Fibroblast of the aortic adventitia (primary cell): ENCODE measurements around the gene HS3ST5. TPM values are rescaled to one million over a fixed set of nuclear protein-coding genes. Genes with fewer than 3 reads are reported as not detected.

Experiments used
- DNase-seq: peaks from one replicate; pipeline ENCODE4 v3.0.0-alpha.2; 2010; ENCODE audit warnings: low read depth
- H3K4me3 ChIP-seq: 2 replicates; pipeline ENCODE4 v1.5.1; 2011; ENCODE audit warnings: low read depth, mild to moderate bottlenecking, control low read depth, low read length, moderate library complexity
- total RNA-seq: library from RNA; depleted of rRNA; stranded (reverse); fragments of >200 nt; gene quantifications from 2 replicates; pipeline ENCODE4 v1.2.3, GENCODE V29; 2012; ENCODE audit warnings: low replicate concordance
- TF ChIP-seq, protein P1 (sequence below): IDR thresholded peaks from 2 replicates; pipeline ENCODE4 v1.5.1; 2011; ENCODE audit warnings: mild to moderate bottlenecking, low read length, control low read depth, inconsistent platforms; ENCODE audit not compliant: insufficient read depth

HS3ST5 gene
- total RNA-seq, 1 donor = 0.09 TPM

DNA sequence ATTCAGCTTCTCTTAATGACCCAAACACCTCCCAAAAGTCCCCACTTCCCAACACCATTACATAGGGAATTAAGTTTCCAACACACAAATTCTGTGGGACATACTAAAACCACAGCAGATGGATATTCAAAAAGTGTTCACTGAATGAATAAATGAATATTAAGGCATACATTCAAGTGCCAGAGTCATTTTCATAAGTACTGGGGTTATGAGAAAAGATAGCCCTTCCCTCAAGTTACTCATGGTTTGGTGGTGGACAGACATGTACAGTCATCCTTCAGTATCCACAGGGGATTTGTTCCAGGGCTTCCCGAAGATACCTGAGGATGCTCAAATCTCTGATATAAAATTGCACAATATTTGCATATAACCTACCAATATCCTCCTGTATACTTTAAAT is 50.4 kb downstream of the HS3ST5 start:
- TF ChIP-seq, protein P1, sequence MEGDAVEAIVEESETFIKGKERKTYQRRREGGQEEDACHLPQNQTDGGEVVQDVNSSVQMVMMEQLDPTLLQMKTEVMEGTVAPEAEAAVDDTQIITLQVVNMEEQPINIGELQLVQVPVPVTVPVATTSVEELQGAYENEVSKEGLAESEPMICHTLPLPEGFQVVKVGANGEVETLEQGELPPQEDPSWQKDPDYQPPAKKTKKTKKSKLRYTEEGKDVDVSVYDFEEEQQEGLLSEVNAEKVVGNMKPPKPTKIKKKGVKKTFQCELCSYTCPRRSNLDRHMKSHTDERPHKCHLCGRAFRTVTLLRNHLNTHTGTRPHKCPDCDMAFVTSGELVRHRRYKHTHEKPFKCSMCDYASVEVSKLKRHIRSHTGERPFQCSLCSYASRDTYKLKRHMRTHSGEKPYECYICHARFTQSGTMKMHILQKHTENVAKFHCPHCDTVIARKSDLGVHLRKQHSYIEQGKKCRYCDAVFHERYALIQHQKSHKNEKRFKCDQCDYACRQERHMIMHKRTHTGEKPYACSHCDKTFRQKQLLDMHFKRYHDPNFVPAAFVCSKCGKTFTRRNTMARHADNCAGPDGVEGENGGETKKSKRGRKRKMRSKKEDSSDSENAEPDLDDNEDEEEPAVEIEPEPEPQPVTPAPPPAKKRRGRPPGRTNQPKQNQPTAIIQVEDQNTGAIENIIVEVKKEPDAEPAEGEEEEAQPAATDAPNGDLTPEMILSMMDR = no peak
- H3K4me3 ChIP-seq = no peak overlapping the region
- DNase-seq = no peak

DNA sequence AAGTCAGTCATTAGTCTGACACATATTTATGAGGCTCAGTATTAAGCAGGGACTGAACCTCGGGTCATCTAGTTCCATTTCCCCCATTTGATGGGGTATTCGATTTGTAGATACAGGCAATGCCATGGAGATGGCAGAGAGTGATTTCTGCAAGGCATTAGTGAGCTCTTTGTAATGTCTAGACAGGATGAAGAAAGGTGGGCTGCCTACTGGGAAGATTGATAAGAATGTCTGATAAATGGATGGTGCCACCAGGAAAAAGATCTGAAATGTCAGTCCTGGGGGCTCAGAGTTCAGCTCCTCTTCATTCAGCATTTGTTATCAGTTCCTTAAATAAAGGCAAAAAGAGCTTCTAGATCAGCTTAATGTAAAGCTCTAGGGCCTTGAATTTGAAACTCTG is 51.4 kb downstream of the HS3ST5 start:
- no peak for DNase-seq
- no peak overlapping the region for H3K4me3 ChIP-seq
- TF ChIP-seq, protein P1 = no peak

DNA sequence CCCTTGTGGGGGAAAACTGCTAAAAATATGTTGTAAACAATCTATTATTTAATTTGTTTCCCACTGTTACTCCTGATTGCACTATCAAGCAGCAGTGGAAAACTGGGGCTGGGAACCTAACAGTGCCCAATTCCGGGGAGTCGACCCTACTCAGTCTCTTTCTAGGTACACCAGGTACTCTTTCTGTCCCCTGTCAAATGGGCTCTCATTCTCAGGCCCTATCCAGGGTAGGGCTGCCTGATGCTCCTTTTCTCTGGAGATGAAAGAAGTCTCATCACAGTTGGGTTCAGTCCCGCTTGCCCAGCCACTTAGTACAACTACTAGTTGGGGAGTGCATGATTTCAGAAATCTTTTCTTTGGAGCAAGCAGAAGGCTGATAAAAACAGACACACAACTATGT is 52.0 kb downstream of the HS3ST5 start:
- DNase-seq = no peak
- H3K4me3 ChIP-seq = no peak overlapping the region
- TF ChIP-seq, protein P1 = no peak

DNA sequence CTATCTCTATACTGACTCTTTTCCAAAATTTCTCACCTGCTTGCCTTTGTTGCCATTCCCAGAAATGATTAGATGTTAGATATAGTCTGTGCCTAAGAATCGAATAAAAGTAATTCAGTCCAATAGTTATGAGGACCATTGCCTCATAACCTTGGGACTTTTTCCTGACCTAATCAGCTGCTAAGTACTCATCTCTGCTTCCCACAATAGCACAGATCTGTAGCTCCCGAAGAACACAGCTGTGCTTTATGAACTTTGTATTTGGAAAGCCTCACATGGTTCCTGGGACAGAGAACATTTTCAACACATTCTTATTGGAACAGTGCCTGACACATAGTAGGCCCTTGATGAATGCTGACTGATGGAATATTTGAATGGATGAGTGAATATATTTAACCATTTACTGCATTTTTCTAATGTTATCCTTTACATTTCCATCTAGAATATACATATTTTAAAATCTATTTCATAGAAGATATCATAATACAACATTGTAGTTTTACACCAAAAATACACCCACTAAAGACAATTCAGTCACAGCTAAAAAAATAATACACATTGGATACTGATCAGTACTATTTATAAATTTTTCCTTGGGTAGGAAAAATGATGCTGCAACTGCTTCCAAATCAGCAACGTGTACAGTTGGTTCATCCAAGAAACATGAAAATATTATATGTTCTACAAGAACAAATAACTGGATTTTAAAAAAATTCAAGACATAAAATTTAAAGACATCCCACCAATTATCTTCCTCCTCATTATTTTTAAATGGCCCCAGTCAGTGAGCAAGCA is 53.9 kb downstream of the HS3ST5 start:
- TF ChIP-seq, protein P1 = no peak
- H3K4me3 ChIP-seq = no peak overlapping the region
- no peak for DNase-seq

DNA sequence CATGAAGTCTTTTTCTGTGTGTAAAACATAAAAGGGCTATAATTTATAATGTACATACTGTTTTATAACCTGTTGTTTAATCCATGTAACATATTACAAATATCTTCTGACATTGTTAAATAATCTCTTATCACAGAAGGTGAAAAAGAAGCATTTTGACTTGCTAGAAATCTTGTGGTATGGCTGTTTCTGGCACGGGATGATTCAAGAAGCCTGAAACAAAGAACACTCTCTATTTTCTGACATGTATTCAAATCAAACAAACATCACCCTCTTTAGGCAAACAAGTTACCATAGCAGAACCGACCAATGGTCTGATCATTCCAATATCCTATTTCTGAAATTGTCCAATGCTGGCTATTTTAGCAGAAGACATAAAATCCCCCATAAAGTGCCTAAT is 55.4 kb downstream of the HS3ST5 start:
- no peak overlapping the region for H3K4me3 ChIP-seq
- DNase-seq = no peak
- TF ChIP-seq, protein P1 = no peak

DNA sequence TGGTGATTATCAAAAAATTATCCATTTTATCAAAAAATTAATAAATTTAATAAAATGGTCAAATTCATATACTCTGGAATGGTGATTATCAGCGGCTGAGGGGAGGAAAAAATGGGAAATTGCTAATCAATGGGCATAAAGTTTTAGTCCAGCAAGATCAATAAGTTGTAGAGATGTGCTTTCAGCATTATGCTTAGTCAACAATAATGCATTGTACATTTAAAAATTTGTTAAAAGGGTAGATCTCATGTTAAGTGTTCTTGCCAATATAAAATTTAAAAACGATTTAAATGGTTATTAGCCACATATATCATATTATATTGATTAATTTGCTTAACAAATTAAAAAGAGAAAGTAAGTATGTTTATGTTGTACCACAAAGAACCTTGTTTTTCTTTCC is 56.6 kb downstream of the HS3ST5 start:
- no peak overlapping the region for H3K4me3 ChIP-seq
- no peak for DNase-seq
- TF ChIP-seq, protein P1 = no peak

DNA sequence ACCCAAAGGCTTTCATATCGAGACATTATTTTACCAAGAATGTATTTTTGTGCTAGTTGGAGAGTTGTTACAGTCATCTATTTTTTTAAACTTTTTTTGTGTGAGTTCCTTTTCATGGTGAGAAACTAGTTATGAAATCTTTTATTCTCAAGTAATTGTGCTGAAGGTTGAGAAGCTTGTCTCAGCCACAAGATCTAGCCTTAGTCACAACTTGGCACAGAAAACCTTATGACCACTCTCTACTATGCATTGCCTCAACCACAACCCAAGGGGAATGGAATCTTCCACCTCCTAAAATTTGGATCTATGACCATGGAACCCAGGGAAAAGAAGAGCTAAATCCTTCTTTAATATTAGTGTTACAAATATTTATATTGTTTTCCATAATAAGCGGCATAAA is 58.5 kb downstream of the HS3ST5 start:
- H3K4me3 ChIP-seq = no peak overlapping the region
- TF ChIP-seq, protein P1 = no peak
- no peak for DNase-seq
